ENCODE results near the gene GIPC2. TPM values are rescaled to one million over a fixed set of nuclear protein-coding genes. Genes with fewer than 3 reads are reported as not detected.
"Not testable (repeated sequence)": the region's sequence is repeated elsewhere in the genome, so short reads cannot be mapped to it uniquely, and the experiment has no call there.

The GIPC2 gene
- total RNA-seq, 1 experiment from 2014 or later, result 2.8 TPM

- H3K9me3 Mint-ChIP-seq (ENCODE audit: low read depth, unreplicated experiment), result no peaks in the 10 kb centered on the region
- DNase-seq, result no peak
- BruUV-seq (replicated peaks), result no TSS peak
- no peak overlapping the region for H3K4me3 Mint-ChIP-seq (ENCODE audit: low read depth, unreplicated experiment)
- no peaks in the 10 kb centered on the region for H3K4me1 Mint-ChIP-seq (ENCODE audit: low read depth, unreplicated experiment)
- H3K27ac Mint-ChIP-seq (ENCODE audit: unreplicated experiment), result no peak overlapping the region
- no peak for TF ChIP-seq CTCF (IDR thresholded peaks at IDR 0.05; ENCODE audit: unreplicated experiment)
- no peaks in the 10 kb centered on the region for H3K27me3 Mint-ChIP-seq (ENCODE audit: unreplicated experiment)
- CTCF ChIA-PET, result no interaction called here
- intact Hi-C loops (cut with micrococcal nuclease; ENCODE audit: unreplicated experiment), result no loop called here
- peaks cover 14% of the 10 kb centered on the region for H3K36me3 Mint-ChIP-seq (ENCODE audit: insufficient read depth, unreplicated experiment)
Measured at GRCh38 chr1:78011050-78011449, 34.7 kb upstream of the GIPC2 start.

GRCh38 chr1:78015148-78015547 lies 30.6 kb upstream of the GIPC2 start:
- intact Hi-C loops (cut with micrococcal nuclease; ENCODE audit: unreplicated experiment), result no loop called here
- Mint-ChIP-seq H3K27ac (ENCODE audit: unreplicated experiment) (no peak overlapping the region), H3K4me1 (ENCODE audit: low read depth, unreplicated experiment) (no peaks in the 10 kb centered on the region), H3K9me3 (ENCODE audit: low read depth, unreplicated experiment) (no peaks in the 10 kb centered on the region), H3K36me3 (ENCODE audit: insufficient read depth, unreplicated experiment) (peaks cover 14% of the 10 kb centered on the region), H3K4me3 (ENCODE audit: low read depth, unreplicated experiment) (no peak overlapping the region), H3K27me3 (ENCODE audit: unreplicated experiment) (no peaks in the 10 kb centered on the region)
- CTCF ChIA-PET, result interaction anchor here (0.7 kb wide), 1 partner anchor 401 kb away, joined by 4 read pairs; no protein-coding TSS in a partner anchor
- DNase-seq, result no peak
- TF ChIP-seq CTCF (IDR thresholded peaks at IDR 0.05; ENCODE audit: unreplicated experiment), result no peak
- BruUV-seq (replicated peaks), result no TSS peak

GRCh38 chr1:78019024-78019423 lies 26.7 kb upstream of the GIPC2 start:
- H3K4me1 Mint-ChIP-seq (ENCODE audit: low read depth, unreplicated experiment), result no peaks in the 10 kb centered on the region
- no peak for TF ChIP-seq CTCF (IDR thresholded peaks at IDR 0.05; ENCODE audit: unreplicated experiment)
- H3K9me3 Mint-ChIP-seq (ENCODE audit: low read depth, unreplicated experiment), result no peaks in the 10 kb centered on the region
- BruUV-seq (replicated peaks), result no TSS peak
- no peak for DNase-seq
- H3K36me3 Mint-ChIP-seq (ENCODE audit: insufficient read depth, unreplicated experiment), result peaks cover 6% of the 10 kb centered on the region
- intact Hi-C loops (cut with micrococcal nuclease; ENCODE audit: unreplicated experiment), result no loop called here
- no peaks in the 10 kb centered on the region for H3K27me3 Mint-ChIP-seq (ENCODE audit: unreplicated experiment)
- CTCF ChIA-PET, result no interaction called here
- no peak overlapping the region for H3K27ac Mint-ChIP-seq (ENCODE audit: unreplicated experiment)
- no peak overlapping the region for H3K4me3 Mint-ChIP-seq (ENCODE audit: low read depth, unreplicated experiment)

DNA sequence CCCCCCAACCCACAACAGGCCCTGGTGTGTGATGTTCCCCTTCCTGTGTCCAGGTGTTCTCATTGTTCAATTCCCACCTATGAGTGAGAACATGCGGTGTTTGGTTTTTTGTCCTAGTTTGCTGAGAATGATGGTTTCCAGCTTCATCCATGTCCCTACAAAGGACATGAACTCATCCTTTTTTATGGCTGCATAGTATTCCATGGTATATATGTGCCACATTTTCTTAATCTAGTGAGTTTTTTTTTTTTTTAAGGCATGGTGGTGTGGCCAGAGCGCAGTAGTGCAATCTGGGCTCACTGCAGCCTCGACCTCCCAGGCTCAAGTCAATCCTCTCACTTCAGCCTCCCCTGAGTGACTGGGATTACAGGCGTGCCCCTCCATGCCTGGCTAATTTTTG lies 24.6 kb upstream of the GIPC2 start:
- BruUV-seq (replicated peaks); intact Hi-C loops (cut with micrococcal nuclease; ENCODE audit: unreplicated experiment); CTCF ChIA-PET; H3K4me1 Mint-ChIP-seq (ENCODE audit: low read depth, unreplicated experiment); H3K4me3 Mint-ChIP-seq (ENCODE audit: low read depth, unreplicated experiment); H3K27me3 Mint-ChIP-seq (ENCODE audit: unreplicated experiment); H3K27ac Mint-ChIP-seq (ENCODE audit: unreplicated experiment); DNase-seq; H3K36me3 Mint-ChIP-seq (ENCODE audit: insufficient read depth, unreplicated experiment); H3K9me3 Mint-ChIP-seq (ENCODE audit: low read depth, unreplicated experiment): not testable (repeated sequence)

- no peak overlapping the region for H3K27ac Mint-ChIP-seq (ENCODE audit: unreplicated experiment)
- DNase-seq, result no peak
- no peaks in the 10 kb centered on the region for H3K27me3 Mint-ChIP-seq (ENCODE audit: unreplicated experiment)
- H3K36me3 Mint-ChIP-seq (ENCODE audit: insufficient read depth, unreplicated experiment), result no peaks in the 10 kb centered on the region
- TF ChIP-seq CTCF (IDR thresholded peaks at IDR 0.05; ENCODE audit: unreplicated experiment), result no peak
- CTCF ChIA-PET, result no interaction called here
- H3K9me3 Mint-ChIP-seq (ENCODE audit: low read depth, unreplicated experiment), result no peaks in the 10 kb centered on the region
- no peaks in the 10 kb centered on the region for H3K4me1 Mint-ChIP-seq (ENCODE audit: low read depth, unreplicated experiment)
- no peak overlapping the region for H3K4me3 Mint-ChIP-seq (ENCODE audit: low read depth, unreplicated experiment)
- intact Hi-C loops (cut with micrococcal nuclease; ENCODE audit: unreplicated experiment), result no loop called here
- no TSS peak for BruUV-seq (replicated peaks)
Measured at GRCh38 chr1:78029793-78030192, 16.0 kb upstream of the GIPC2 start.

Measured in Calu3 (cell line).